D721Med (cell line): Measurements from ENCODE around the gene TMCC3.

Source experiments
- DNase-seq: peaks from one replicate; pipeline ENCODE4 v3.0.0; 2011; ENCODE audit warnings: low spot score; ENCODE audit not compliant: insufficient read length
- FAIRE-seq: peaks from 2 replicates; lab custom pipeline; 2011; peaks lifted over from hg19 to GRCh38; lab: Jason Lieb, UNC
- CTCF ChIP-seq: IDR thresholded peaks from 2 replicates; pipeline ENCODE4 v1.5.1; 2012; ENCODE audit warnings: mild to moderate bottlenecking, control low read depth; ENCODE audit not compliant: insufficient read depth; ENCODE audit errors: missing control alignments

Gene TMCC3

GRCh38 chr12:94673496-94673895, 23.1 kb upstream of the TMCC3 start:
- FAIRE-seq (no peak), DNase-seq (no peak)
- TF ChIP-seq CTCF, result no peak

GRCh38 chr12:94671917-94672316, 21.6 kb upstream of the TMCC3 start:
- no peak for TF ChIP-seq CTCF
- no peak for DNase-seq
- no peak for FAIRE-seq

- DNase-seq (no peak), FAIRE-seq (no peak)
- no peak for TF ChIP-seq CTCF
Observed at GRCh38 chr12:94670898-94671297, 20.5 kb upstream of the TMCC3 start.

- no peak for FAIRE-seq
- no peak for DNase-seq
- no peak for TF ChIP-seq CTCF
Observed at GRCh38 chr12:94670075-94670474, 19.7 kb upstream of the TMCC3 start.

GRCh38 chr12:94667031-94667540, 16.7 kb upstream of the TMCC3 start:
- no peak for TF ChIP-seq CTCF
- FAIRE-seq, result no peak
- DNase-seq, result no peak

- TF ChIP-seq CTCF, result no peak
- FAIRE-seq, result no peak
- DNase-seq, result no peak
Observed at GRCh38 chr12:94666158-94666557, 15.8 kb upstream of the TMCC3 start.

- DNase-seq (no peak), FAIRE-seq (no peak)
- no peak for TF ChIP-seq CTCF
Observed at GRCh38 chr12:94663702-94664101, 13.3 kb upstream of the TMCC3 start.
